DND-41 (cell line): ENCODE results near the gene CPLANE1.

Experiments
- ATAC-seq: fragments of 200-7000 bp; cut with Tn5 transposase; 3 replicates; pipeline ENCODE4 v1.9.1; 2021; ENCODE audit warnings: low read depth; ENCODE audit not compliant: insufficient read depth
- DNase-seq: peaks from one replicate; pipeline ENCODE4 v3.0.0-alpha.2; 2020
- H2AFZ ChIP-seq: 2 replicates; pipeline ENCODE4 v1.6.0; 2012; ENCODE audit warnings: low read depth, low read length
- H3K27ac ChIP-seq: 2 replicates; pipeline ENCODE4 v1.5.1; 2012; ENCODE audit warnings: low read length, inconsistent platforms
- H3K27me3 ChIP-seq: fragments of 200-600 bp; sonication (generic); 2 replicates; pipeline ENCODE4 v1.6.0; 2012; ENCODE audit warnings: low read length, mild to moderate bottlenecking, inconsistent platforms; ENCODE audit not compliant: insufficient read depth, poor library complexity
- H3K36me3 ChIP-seq: 2 replicates; pipeline ENCODE4 v1.5.1; 2012; ENCODE audit warnings: low read length, inconsistent platforms; ENCODE audit not compliant: insufficient read depth
- H3K4me1 ChIP-seq: 2 replicates; pipeline ENCODE4 v1.5.1; 2012; ENCODE audit warnings: mild to moderate bottlenecking, low read length; ENCODE audit not compliant: insufficient read depth
- H3K4me2 ChIP-seq: 2 replicates; pipeline ENCODE4 v1.6.0; 2012; ENCODE audit warnings: mild to moderate bottlenecking, moderate library complexity, low read length, inconsistent platforms; ENCODE audit not compliant: insufficient read depth
- H3K4me3 ChIP-seq, 2 experiments: fragments of 200-600 bp in 1 of 2; shearing (Covaris generic) in 1 of 2; 2 replicates each; pipeline ENCODE4 v1.5.1; 2012 to 2016; ENCODE audit warnings: inconsistent platforms in 2 of 2, low read length in 2 of 2, mild to moderate bottlenecking in 2 of 2, low read depth in 1 of 2, moderate library complexity in 1 of 2
- H3K79me2 ChIP-seq: 2 replicates; pipeline ENCODE4 v1.6.0; 2012; ENCODE audit warnings: low read length, inconsistent platforms; ENCODE audit not compliant: insufficient read depth
- H3K9ac ChIP-seq: 2 replicates; pipeline ENCODE4 v1.6.0; 2012; ENCODE audit warnings: low read depth, mild to moderate bottlenecking, inconsistent platforms, low read length, moderate library complexity
- H3K9me3 ChIP-seq: 2 replicates; pipeline ENCODE4 v1.5.1; 2012; ENCODE audit warnings: low read length, moderate library complexity, mild to moderate bottlenecking, inconsistent platforms; ENCODE audit not compliant: insufficient read depth, severe bottlenecking
- H4K20me1 ChIP-seq: 2 replicates; pipeline ENCODE4 v1.6.0; 2012; ENCODE audit warnings: low read length; ENCODE audit not compliant: insufficient read depth
- EZH2 ChIP-seq: IDR thresholded peaks from 3 replicates; pipeline ENCODE4 v1.6.1; 2012; ENCODE audit warnings: borderline replicate concordance, low read depth, mild to moderate bottlenecking, moderate library complexity, low read length, inconsistent platforms; ENCODE audit not compliant: severe bottlenecking
- TF ChIP-seq, protein P1 (sequence below): IDR thresholded peaks from 2 replicates; pipeline ENCODE4 v1.5.1; 2012; ENCODE audit warnings: borderline replicate concordance, low read length, moderate library complexity, mild to moderate bottlenecking; ENCODE audit not compliant: poor library complexity, severe bottlenecking; ENCODE audit errors: extremely low read depth

The CPLANE1 gene

DNA sequence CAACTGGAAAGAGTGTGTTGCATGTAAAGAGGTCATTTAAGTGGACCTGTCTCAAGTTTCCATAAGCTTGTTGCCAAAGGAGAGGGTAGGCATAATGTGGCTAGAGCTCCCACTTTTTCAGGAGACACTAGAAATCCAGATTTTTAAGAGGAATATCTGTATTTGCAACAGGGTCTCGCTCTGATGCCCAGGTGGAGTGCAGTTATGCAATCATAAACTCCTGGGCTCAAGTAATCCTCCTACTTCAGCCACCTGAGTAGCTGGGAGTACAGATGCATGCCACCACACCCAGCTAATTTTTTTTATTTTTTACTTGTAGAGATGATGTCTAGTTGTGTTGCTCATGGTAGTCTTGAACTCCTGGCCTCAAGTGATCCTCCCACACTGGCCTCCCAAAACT is 189.1 kb downstream of the CPLANE1 start:
- Histone ChIP-seq H3K79me2 (no peaks in the 10 kb centered on the region), H3K9me3 (no peaks in the 10 kb centered on the region), H3K4me2 (no peak overlapping the region), H2AFZ (no peak overlapping the region), H3K4me1 (no peaks in the 10 kb centered on the region), H3K27ac (no peak overlapping the region), H3K4me3 (no peak overlapping the region), H3K27me3 (no peaks in the 10 kb centered on the region), H3K36me3 (peaks cover 81% of the 10 kb centered on the region), H3K9ac (no peak overlapping the region), H4K20me1 (no peaks in the 10 kb centered on the region)
- TF ChIP-seq EZH2 = no peak
- TF ChIP-seq, protein P1, sequence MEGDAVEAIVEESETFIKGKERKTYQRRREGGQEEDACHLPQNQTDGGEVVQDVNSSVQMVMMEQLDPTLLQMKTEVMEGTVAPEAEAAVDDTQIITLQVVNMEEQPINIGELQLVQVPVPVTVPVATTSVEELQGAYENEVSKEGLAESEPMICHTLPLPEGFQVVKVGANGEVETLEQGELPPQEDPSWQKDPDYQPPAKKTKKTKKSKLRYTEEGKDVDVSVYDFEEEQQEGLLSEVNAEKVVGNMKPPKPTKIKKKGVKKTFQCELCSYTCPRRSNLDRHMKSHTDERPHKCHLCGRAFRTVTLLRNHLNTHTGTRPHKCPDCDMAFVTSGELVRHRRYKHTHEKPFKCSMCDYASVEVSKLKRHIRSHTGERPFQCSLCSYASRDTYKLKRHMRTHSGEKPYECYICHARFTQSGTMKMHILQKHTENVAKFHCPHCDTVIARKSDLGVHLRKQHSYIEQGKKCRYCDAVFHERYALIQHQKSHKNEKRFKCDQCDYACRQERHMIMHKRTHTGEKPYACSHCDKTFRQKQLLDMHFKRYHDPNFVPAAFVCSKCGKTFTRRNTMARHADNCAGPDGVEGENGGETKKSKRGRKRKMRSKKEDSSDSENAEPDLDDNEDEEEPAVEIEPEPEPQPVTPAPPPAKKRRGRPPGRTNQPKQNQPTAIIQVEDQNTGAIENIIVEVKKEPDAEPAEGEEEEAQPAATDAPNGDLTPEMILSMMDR = no peak
- ATAC-seq = no peak
- no peak for DNase-seq

DNA sequence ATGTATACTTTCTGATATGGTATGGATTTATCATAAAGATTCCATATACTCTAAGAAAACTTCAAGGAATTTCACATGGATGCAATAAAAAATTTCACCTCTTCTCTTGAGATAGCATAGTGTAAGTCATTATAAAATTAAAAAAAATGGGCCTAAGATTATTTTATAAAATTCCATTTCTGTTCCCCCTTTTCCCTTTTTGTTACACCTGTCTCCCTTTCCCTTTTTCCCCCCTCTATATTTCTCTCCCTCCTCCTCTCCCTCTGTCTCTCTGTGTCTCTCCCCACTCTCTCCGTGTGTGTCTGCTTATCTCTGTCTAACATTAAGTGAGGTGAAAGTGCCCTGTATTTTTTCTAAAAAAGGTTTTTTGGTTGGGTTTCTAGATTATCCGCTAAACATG is 192.4 kb downstream of the CPLANE1 start:
- DNase-seq (no peak), ATAC-seq (no peak)
- Histone ChIP-seq H3K4me3 (no peak overlapping the region), H3K9me3 (no peaks in the 10 kb centered on the region), H3K27ac (0 out of 2 replicates have a peak overlapping the region, but pooled peaks have one; percentile 35), H3K36me3 (peaks cover 84% of the 10 kb centered on the region), H3K27me3 (no peaks in the 10 kb centered on the region), H3K9ac (no peak overlapping the region), H3K79me2 (no peaks in the 10 kb centered on the region), H3K4me2 (no peak overlapping the region), H2AFZ (no peak overlapping the region), H3K4me1 (no peaks in the 10 kb centered on the region), H4K20me1 (no peaks in the 10 kb centered on the region)
- TF ChIP-seq EZH2 = no peak
- TF ChIP-seq, protein P1 = no peak
